Measurements from ENCODE around the gene FUBP3. TPM values are rescaled to one million over a fixed set of nuclear protein-coding genes. Genes with fewer than 3 reads are reported as not detected.

FUBP3 gene
- total RNA-seq, 1 experiment from 2014 or later, result 73.7 TPM

GRCh38 chr9:130667120-130667435 lies 87.7 kb downstream of the FUBP3 start:
- no peak for DNase-seq (ENCODE audit: low read depth, low spot score)
- intact Hi-C loops (cut with micrococcal nuclease), result no loop called here
- H3K9me2 ChIP-seq (ENCODE audit: insufficient read depth), result no peaks in the 10 kb centered on the region
- ChIA-PET POLR2A (no interaction called here), RAD21 (ENCODE audit: low non-redundant PET in 1 of 2, low total read pairs in 2 of 2, uncharacterized antibody in 2 of 2, unreplicated experiment in 2 of 2) (no interaction called here), CTCF (no interaction called here)
- no peaks in the 10 kb centered on the region for H4K20me1 ChIP-seq (ENCODE audit: insufficient read depth)
- H3K9ac ChIP-seq (ENCODE audit: low read length), result no peak overlapping the region
- peaks cover 0 to 8% of the 10 kb centered on the region in 2 experiments; a peak in 2 of 4 replicates for H3K4me1 ChIP-seq (ENCODE audit: control insufficient read depth in 1 of 2, insufficient read depth in 2 of 2, low read length in 2 of 2)
- H3K27ac ChIP-seq (ENCODE audit: low read depth, low read length), result no peak overlapping the region
- H3K27me3 ChIP-seq (ENCODE audit: insufficient read depth, low read length), result no peaks in the 10 kb centered on the region
- no TSS peak for BruUV-seq (replicated peaks)
- TF ChIP-seq ZNF274 (IDR thresholded peaks at IDR 0.05; ENCODE audit: low read depth, low read length) (no peak), SRF (IDR thresholded peaks at IDR 0.05; ENCODE audit: low read depth) (no peak), CTCF (IDR thresholded peaks at IDR 0.05 in 2 of 3, conservative IDR thresholded peaks at IDR 0.05 in 1 of 3; ENCODE audit: borderline replicate concordance in 1 of 3, insufficient read depth in 1 of 3, low read depth in 2 of 3, low read length in 2 of 3) (no peak)
- no peaks in the 10 kb centered on the region for H3K9me3 ChIP-seq (ENCODE audit: control insufficient read depth in 1 of 2, insufficient read depth in 1 of 2, low read depth in 1 of 2, low read length in 2 of 2)
- H3K4me3 ChIP-seq (replicated peaks in 1 of 2; ENCODE audit: low read depth in 1 of 2, low read length in 2 of 2), result no peak overlapping the region
- H2AFZ ChIP-seq (ENCODE audit: low read depth, low read length, poor library complexity, severe bottlenecking), result no peak overlapping the region
- ATAC-seq, result no peak
- H3K79me2 ChIP-seq (ENCODE audit: insufficient read depth, low read length), result no peaks in the 10 kb centered on the region
- H3K36me3 ChIP-seq (ENCODE audit: control insufficient read depth in 1 of 2, insufficient read depth in 2 of 2, low read length in 2 of 2), result no peaks in the 10 kb centered on the region
- H3K4me2 ChIP-seq (ENCODE audit: low read length), result no peak overlapping the region

GRCh38 chr9:130668196-130668595 lies 88.8 kb downstream of the FUBP3 start:
- DNase-seq (ENCODE audit: low read depth, low spot score) (no peak), ATAC-seq (no peak)
- Histone ChIP-seq H3K9me2 (ENCODE audit: insufficient read depth) (no peaks in the 10 kb centered on the region), H3K36me3 (ENCODE audit: control insufficient read depth in 1 of 2, insufficient read depth in 2 of 2, low read length in 2 of 2) (no peaks in the 10 kb centered on the region), H3K9me3 (ENCODE audit: control insufficient read depth in 1 of 2, insufficient read depth in 1 of 2, low read depth in 1 of 2, low read length in 2 of 2) (no peaks in the 10 kb centered on the region), H3K79me2 (ENCODE audit: insufficient read depth, low read length) (no peaks in the 10 kb centered on the region), H3K4me2 (ENCODE audit: low read length) (no peak overlapping the region), H3K27ac (ENCODE audit: low read depth, low read length) (no peak overlapping the region), H2AFZ (ENCODE audit: low read depth, low read length, poor library complexity, severe bottlenecking) (no peak overlapping the region), H3K4me1 (ENCODE audit: control insufficient read depth in 1 of 2, insufficient read depth in 2 of 2, low read length in 2 of 2) (peaks cover 0 to 8% of the 10 kb centered on the region in 2 experiments; a peak in 2 of 4 replicates), H3K27me3 (ENCODE audit: insufficient read depth, low read length) (no peaks in the 10 kb centered on the region), H3K4me3 (replicated peaks in 1 of 2; ENCODE audit: low read depth in 1 of 2, low read length in 2 of 2) (no peak overlapping the region), H4K20me1 (ENCODE audit: insufficient read depth) (no peaks in the 10 kb centered on the region), H3K9ac (ENCODE audit: low read length) (no peak overlapping the region)
- intact Hi-C loops (cut with micrococcal nuclease), result no loop called here
- ChIA-PET RAD21 (ENCODE audit: low non-redundant PET in 1 of 2, low total read pairs in 2 of 2, uncharacterized antibody in 2 of 2, unreplicated experiment in 2 of 2) (no interaction called here), CTCF (no interaction called here), POLR2A (no interaction called here)
- BruUV-seq (replicated peaks), result no TSS peak
- TF ChIP-seq SRF (IDR thresholded peaks at IDR 0.05; ENCODE audit: low read depth), result no peak

Data from HCT116 (cell line).